H9 (cell line): Measurements from ENCODE around the gene STPG3. TPM values are rescaled to one million over a fixed set of nuclear protein-coding genes. Genes with fewer than 3 reads are reported as not detected.

Source experiments
- DNase-seq: peaks from one replicate; pipeline ENCODE4 v3.0.0-alpha.2; 2017
- H2AFZ ChIP-seq: one replicate; pipeline ENCODE4 v1.6.1; 2013; ENCODE audit warnings: mild to moderate bottlenecking, low read length, control low read depth, moderate library complexity
- H2AK5ac ChIP-seq: 2 replicates; pipeline ENCODE4 v1.6.1; 2013; ENCODE audit warnings: low read length, control low read depth, mixed read lengths; ENCODE audit not compliant: insufficient read length
- H2BK120ac ChIP-seq: one replicate; pipeline ENCODE4 v1.6.1; 2013; ENCODE audit warnings: low read depth, mild to moderate bottlenecking, low read length, control low read depth, inconsistent platforms; ENCODE audit not compliant: poor library complexity, severe bottlenecking
- H2BK12ac ChIP-seq: 2 replicates; pipeline ENCODE4 v1.6.1; 2013; ENCODE audit warnings: low read length, control low read depth, mixed read lengths, low read depth; ENCODE audit not compliant: insufficient read length
- H2BK15ac ChIP-seq: 2 replicates; pipeline ENCODE4 v1.6.1; 2013; ENCODE audit warnings: low read depth, low read length, control low read depth
- H2BK20ac ChIP-seq: one replicate; pipeline ENCODE4 v1.6.1; 2013; ENCODE audit warnings: low read depth, mild to moderate bottlenecking, low read length, control low read depth, inconsistent platforms; ENCODE audit not compliant: poor library complexity, severe bottlenecking
- H2BK5ac ChIP-seq: 2 replicates; pipeline ENCODE4 v1.6.1; 2013; ENCODE audit warnings: low read length, control low read depth, mixed read lengths; ENCODE audit not compliant: insufficient read length
- H3K14ac ChIP-seq: 2 replicates; pipeline ENCODE4 v1.6.1; 2013; ENCODE audit warnings: low read length, control low read depth; ENCODE audit not compliant: insufficient read depth
- H3K18ac ChIP-seq: 2 replicates; pipeline ENCODE4 v1.6.1; 2013; ENCODE audit warnings: low read depth, mild to moderate bottlenecking, mixed read lengths, low read length, control low read depth; ENCODE audit not compliant: insufficient read length
- H3K23ac ChIP-seq: 2 replicates; pipeline ENCODE4 v1.6.1; 2013; ENCODE audit warnings: low read length, control low read depth, mixed read lengths, low read depth; ENCODE audit not compliant: insufficient read length
- H3K23me2 ChIP-seq: 2 replicates; pipeline ENCODE4 v1.6.1; 2013; ENCODE audit warnings: low read depth, mild to moderate bottlenecking, mixed read lengths, low read length, control low read depth; ENCODE audit not compliant: insufficient read length, poor library complexity, severe bottlenecking
- H3K27ac ChIP-seq: 2 replicates; pipeline ENCODE4 v1.5.1; 2013; ENCODE audit warnings: low read length, control low read depth, mixed read lengths, low read depth; ENCODE audit not compliant: insufficient read length
- H3K27me3 ChIP-seq: 2 replicates; pipeline ENCODE4 v1.6.1; 2013; ENCODE audit warnings: low read length, control low read depth, inconsistent platforms; ENCODE audit not compliant: insufficient read depth
- H3K4ac ChIP-seq: 2 replicates; pipeline ENCODE4 v1.6.1; 2013; ENCODE audit warnings: low read depth, mild to moderate bottlenecking, control low read depth, inconsistent platforms, low read length, moderate library complexity
- H3K4me1 ChIP-seq: 2 replicates; pipeline ENCODE4 v1.6.1; 2013; ENCODE audit warnings: low read length, control low read depth, inconsistent platforms; ENCODE audit not compliant: insufficient read depth
- H3K4me2 ChIP-seq: 2 replicates; pipeline ENCODE4 v1.6.1; 2013; ENCODE audit warnings: low read length, control low read depth, mixed read lengths; ENCODE audit not compliant: insufficient read length, insufficient read depth
- H3K56ac ChIP-seq: 2 replicates; pipeline ENCODE4 v1.6.1; 2013; ENCODE audit warnings: low read depth, mild to moderate bottlenecking, mixed read lengths, low read length, control low read depth; ENCODE audit not compliant: insufficient read length
- H3K79me1 ChIP-seq: 2 replicates; pipeline ENCODE4 v1.6.1; 2013; ENCODE audit warnings: low read depth, mild to moderate bottlenecking, moderate library complexity, low read length, control low read depth, inconsistent platforms; ENCODE audit not compliant: insufficient read depth, poor library complexity, severe bottlenecking
- H3K79me2 ChIP-seq: 2 replicates; pipeline ENCODE4 v1.6.1; 2013; ENCODE audit warnings: low read length, control low read depth, inconsistent platforms; ENCODE audit not compliant: insufficient read depth
- H3K9ac ChIP-seq: 2 replicates; pipeline ENCODE4 v1.6.1; 2013; ENCODE audit warnings: low read length, control low read depth, mixed read lengths; ENCODE audit not compliant: insufficient read length; ENCODE audit errors: extremely low read depth
- H3K9me3 ChIP-seq: one replicate; pipeline ENCODE4 v1.6.1; 2013; ENCODE audit warnings: low read depth, low read length, inconsistent platforms; ENCODE audit not compliant: control insufficient read depth
- H3T11ph ChIP-seq: one replicate; pipeline ENCODE4 v1.6.1; 2013; ENCODE audit warnings: mild to moderate bottlenecking, low read length, control low read depth, inconsistent platforms
- H4K20me1 ChIP-seq: one replicate; pipeline ENCODE4 v1.6.1; 2013; ENCODE audit not compliant: control insufficient read depth, insufficient read length, insufficient read depth
- H4K5ac ChIP-seq: 2 replicates; pipeline ENCODE4 v1.6.1; 2013; ENCODE audit warnings: low read depth, mild to moderate bottlenecking, mixed read lengths, low read length, control low read depth; ENCODE audit not compliant: insufficient read length
- H4K8ac ChIP-seq: replicated peaks from 2 replicates; pipeline ENCODE4 v1.6.1; 2013; ENCODE audit warnings: low read length, control low read depth, mixed read lengths, low read depth; ENCODE audit not compliant: insufficient read length
- H4K91ac ChIP-seq: 2 replicates; pipeline ENCODE4 v1.6.1; 2013; ENCODE audit warnings: low read depth, mild to moderate bottlenecking, moderate library complexity, mixed read lengths, low read length, control low read depth; ENCODE audit not compliant: insufficient read length
- H3K27ac Mint-ChIP-seq, 3 experiments: 2 replicates in 2 of 3; 3 replicates in 1 of 3; pipeline ENCODE4 v1.8.0; 2020 to 2021; ENCODE audit warnings: mixed read lengths in 3 of 3, mild to moderate bottlenecking in 1 of 3, moderate library complexity in 1 of 3
- H3K27me3 Mint-ChIP-seq: 2 replicates; pipeline ENCODE4 v1.8.0; 2021; ENCODE audit warnings: low read depth, mild to moderate bottlenecking, moderate library complexity, mixed read lengths
- H3K36me3 Mint-ChIP-seq, 3 experiments: 2 replicates in 2 of 3; 3 replicates in 1 of 3; pipeline ENCODE4 v1.8.0; 2020 to 2021; ENCODE audit warnings: low read depth in 3 of 3, mixed read lengths in 3 of 3; ENCODE audit not compliant: insufficient read depth in 1 of 3
- H3K4me1 Mint-ChIP-seq, 2 experiments: 2 replicates each; pipeline ENCODE4 v1.8.0; 2020; ENCODE audit warnings: mixed read lengths in 2 of 2
- H3K4me3 Mint-ChIP-seq, 2 experiments: 2 replicates in 1 of 2; 3 replicates in 1 of 2; pipeline ENCODE4 v1.8.0; 2020 to 2021; ENCODE audit warnings: mild to moderate bottlenecking in 2 of 2, mixed read lengths in 2 of 2, moderate library complexity in 1 of 2
- H3K9me3 Mint-ChIP-seq, 2 experiments: 2 replicates in 1 of 2; 3 replicates in 1 of 2; pipeline ENCODE4 v1.8.0; 2020; ENCODE audit warnings: mild to moderate bottlenecking in 2 of 2, mixed read lengths in 2 of 2, moderate library complexity in 1 of 2
- CTCF ChIP-seq: fragments of 200-600 bp; sonication (generic); conservative IDR thresholded peaks from 3 replicates; pipeline ENCODE4 v1.8.0; 2021; ENCODE audit warnings: antibody characterized with exemption, mild to moderate bottlenecking
- WGBS: extraction: QIAGEN DNeasy Blood & Tissue Kit; methylation state at CpG from one replicate; pipeline ENCODE4 v1.1.7; 2013; ENCODE audit warnings: missing lambda C conversion rate, low lambda C conversion rate, mixed read lengths; ENCODE audit not compliant: insufficient read length; ENCODE audit errors: extremely low coverage; 5-methylcytosine and 5-hydroxymethylcytosine counted together
- total RNA-seq: library from RNA; stranded (reverse); gene quantifications from 2 replicates; pipeline ENCODE4 v1.2.1, GENCODE V29; 2021

The STPG3 gene
- total RNA-seq, 1 experiment from 2014 or later = not detected

- H3K4me3 Mint-ChIP-seq = no peak overlapping the region
- no peak overlapping the region for H4K8ac ChIP-seq
- H2AK5ac ChIP-seq = no peak overlapping the region
- no peak overlapping the region for H4K91ac ChIP-seq
- H2BK120ac ChIP-seq = no peak overlapping the region
- no peak overlapping the region for H2BK20ac ChIP-seq
- H3K4me1 ChIP-seq = no peaks in the 10 kb centered on the region
- H3K27me3 Mint-ChIP-seq = peaks cover 14% of the 10 kb centered on the region
- no peak overlapping the region for H3K27ac ChIP-seq
- no peaks in the 10 kb centered on the region for H4K20me1 ChIP-seq
- peaks cover 20 to 28% of the 10 kb centered on the region in 2 experiments for H3K4me1 Mint-ChIP-seq
- H3K23me2 ChIP-seq = peaks cover 12% of the 10 kb centered on the region
- no peaks in the 10 kb centered on the region for H3K79me1 ChIP-seq
- TF ChIP-seq CTCF = no peak
- peak; percentile 42 for DNase-seq
- H3T11ph ChIP-seq = no peak overlapping the region
- H3K4me2 ChIP-seq = no peak overlapping the region
- no peak overlapping the region for H3K27ac Mint-ChIP-seq
- no peak overlapping the region for H3K14ac ChIP-seq
- H3K36me3 Mint-ChIP-seq = peaks cover 0 to 1% (median 0%) of the 10 kb centered on the region in 3 experiments; a peak in 2 of 7 replicates
- no peaks in the 10 kb centered on the region for H3K9me3 ChIP-seq
- no peak overlapping the region for H3K9ac ChIP-seq
- no peak overlapping the region for H2BK15ac ChIP-seq
- H2BK5ac ChIP-seq = no peak overlapping the region
- no peaks in the 10 kb centered on the region for H3K27me3 ChIP-seq
- H3K9me3 Mint-ChIP-seq = no peaks in the 10 kb centered on the region
- no peak overlapping the region for H3K23ac ChIP-seq
- no CpG with 5 or more reads among the region's 139 CpGs for WGBS
- H3K18ac ChIP-seq = no peak overlapping the region
- H2AFZ ChIP-seq = no peak overlapping the region
- H3K79me2 ChIP-seq = no peaks in the 10 kb centered on the region
- no peak overlapping the region for H4K5ac ChIP-seq
- H2BK12ac ChIP-seq = no peak overlapping the region
- H3K4ac ChIP-seq = no peak overlapping the region
- H3K56ac ChIP-seq = no peak overlapping the region
Measured at GRCh38 chr9:137278721-137279711, 27.9 kb downstream of the STPG3 start.
